Aorta (tissue), 5 donors: ENCODE results near the gene ASAP2. TPM values are rescaled to one million over a fixed set of nuclear protein-coding genes. Genes with fewer than 3 reads are reported as not detected.
A peak's percentile ranks its signal among the peaks of the same experiment; 100 is the strongest.

Experiments
- ATAC-seq: fragments of 200-7000 bp; cut with Tn5 transposase; one replicate; pipeline ENCODE4 v1.9.1; 2022; ENCODE audit warnings: moderate library complexity; ENCODE audit not compliant: low FRiP score
- DNase-seq, 2 donors: peaks; one replicate each; pipeline ENCODE4 v3.0.0-alpha.2; 2020
- H3K27ac ChIP-seq, 2 donors: one replicate each; pipeline ENCODE4 v1.5.1; 2013; ENCODE audit warnings: low read length in 2 of 2, mild to moderate bottlenecking in 2 of 2, moderate library complexity in 2 of 2, control low read depth in 1 of 2, inconsistent platforms in 1 of 2, low read depth in 1 of 2
- H3K27me3 ChIP-seq, 2 donors: one replicate each; pipeline ENCODE4 v1.6.1; 2013; ENCODE audit warnings: control low read depth in 1 of 2, low read length in 1 of 2, mild to moderate bottlenecking in 1 of 2, moderate library complexity in 1 of 2; ENCODE audit not compliant: insufficient read depth in 2 of 2, control insufficient read depth in 1 of 2
- H3K36me3 ChIP-seq, 2 donors: one replicate each; pipeline ENCODE4 v1.6.1; 2013; ENCODE audit warnings: control low read depth in 1 of 2, low read length in 1 of 2, mild to moderate bottlenecking in 1 of 2; ENCODE audit not compliant: insufficient read depth in 2 of 2, control insufficient read depth in 1 of 2
- H3K4me1 ChIP-seq, 2 donors: one replicate each; pipeline ENCODE4 v1.6.1; 2013; ENCODE audit warnings: low read length in 2 of 2, control low read depth in 1 of 2, mild to moderate bottlenecking in 1 of 2, moderate library complexity in 1 of 2; ENCODE audit not compliant: insufficient read depth in 2 of 2, control insufficient read depth in 1 of 2
- H3K4me3 ChIP-seq, 2 donors: one replicate each; pipeline ENCODE4 v1.5.1; 2013; ENCODE audit warnings: low read length in 2 of 2, control low read depth in 1 of 2, mild to moderate bottlenecking in 1 of 2
- H3K9me3 ChIP-seq: one replicate; pipeline ENCODE4 v1.6.1; 2013; ENCODE audit warnings: mild to moderate bottlenecking, low read length; ENCODE audit not compliant: control insufficient read depth
- WGBS, 2 donors: extraction: QIAGEN DNeasy Blood & Tissue Kit; methylation state at CpG; one replicate each; pipeline ENCODE4 v1.1.7; 2013; 5-methylcytosine and 5-hydroxymethylcytosine counted together
- intact Hi-C, 2 donors: fragments of 100-400 bp; cut with DNase I; formaldehyde crosslinking; loops; one replicate each; pipeline versions ENCODE4 v1.14.2 to v1.15.0; 2022
- polyA plus RNA-seq, 2 donors: library from polyadenylated mRNA; stranded (reverse); fragments of 200-250 nt; gene quantifications; one replicate each; pipeline ENCODE4 v1.2.3, GENCODE V29; 2013
- total RNA-seq, 2 donors: library from RNA; stranded (reverse); fragmentation: NEBNext Ultra II Directional; extraction: Animal tissue kit (Norgen Biotek cat#: 25700); gene quantifications; one replicate each; pipeline ENCODE4 v1.2.1, GENCODE V29; 2021
- donor health status: healthy with polysubstance abuse.
- donor health status: Bipolar disorder and iron deficiency.
- donor health status: DM: no; HTN: no; CAD: no.
- donor health status: DM: no; HTN: no; CAD: no.
- donor health status: DM: yes; HTN: yes; CAD: no.

ASAP2 gene
- total and polyA plus RNA-seq, 4 donors: 16.7 to 72.4 (median 48.8) TPM

DNA sequence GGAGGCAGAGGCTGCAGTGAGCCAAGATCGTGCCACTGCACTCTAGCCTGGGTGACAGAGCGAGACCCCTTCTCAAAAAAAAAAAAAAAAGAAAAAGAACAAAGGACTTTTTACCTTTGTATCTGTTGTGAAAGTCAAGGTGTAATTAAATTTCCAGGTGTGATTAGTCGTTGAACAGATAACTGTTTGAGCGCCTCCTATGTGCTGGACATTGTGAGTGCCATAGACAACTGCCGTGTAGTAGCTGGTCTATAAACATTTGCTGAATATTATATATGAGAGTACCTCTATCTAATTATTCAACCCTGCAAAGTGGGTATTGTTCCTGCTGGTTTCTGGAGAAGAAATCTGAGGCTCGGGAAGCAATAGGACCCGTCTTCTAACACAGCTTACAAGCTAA is 71.8 kb downstream of the ASAP2 start:
- Histone ChIP-seq H3K27ac (no peak overlapping the region), H3K27me3 (no peaks in the 10 kb centered on the region), H3K9me3 (no peaks in the 10 kb centered on the region), H3K36me3 (no peaks in the 10 kb centered on the region), H3K4me3 (no peak overlapping the region), H3K4me1 (peaks cover 0 to 4% of the 10 kb centered on the region in 2 donors)
- WGBS, 2 donors: 89 to 93% methylated on average over 7 of the region's 7 CpGs
- intact Hi-C loops: no loop called here
- ATAC-seq (no peak), DNase-seq (no peak)

- Histone ChIP-seq H3K4me3 (no peak overlapping the region), H3K4me1 (peaks cover 0 to 8% of the 10 kb centered on the region in 2 donors), H3K27me3 (no peaks in the 10 kb centered on the region), H3K27ac (no peak overlapping the region), H3K9me3 (no peaks in the 10 kb centered on the region), H3K36me3 (no peaks in the 10 kb centered on the region)
- 78 to 82% methylated on average over 10 of the region's 10 CpGs for WGBS, 2 donors
- ATAC-seq (no peak), DNase-seq (no peak)
- intact Hi-C loops: no loop called here
Observed at GRCh38 chr2:9279426-9279825, 72.8 kb downstream of the ASAP2 start.

GRCh38 chr2:9280224-9280623 is 73.6 kb downstream of the ASAP2 start:
- no peaks in the 10 kb centered on the region for H3K27me3 ChIP-seq
- intact Hi-C loops: no loop called here
- no peak overlapping the region for H3K4me3 ChIP-seq
- H3K36me3 ChIP-seq: no peaks in the 10 kb centered on the region
- H3K9me3 ChIP-seq: no peaks in the 10 kb centered on the region
- DNase-seq (no peak), ATAC-seq (no peak)
- 74 to 78% methylated on average over 7 to 8 of the region's 8 CpGs for WGBS, 2 donors
- no peak overlapping the region for H3K27ac ChIP-seq
- peaks cover 0 to 8% of the 10 kb centered on the region in 2 donors for H3K4me1 ChIP-seq

DNA sequence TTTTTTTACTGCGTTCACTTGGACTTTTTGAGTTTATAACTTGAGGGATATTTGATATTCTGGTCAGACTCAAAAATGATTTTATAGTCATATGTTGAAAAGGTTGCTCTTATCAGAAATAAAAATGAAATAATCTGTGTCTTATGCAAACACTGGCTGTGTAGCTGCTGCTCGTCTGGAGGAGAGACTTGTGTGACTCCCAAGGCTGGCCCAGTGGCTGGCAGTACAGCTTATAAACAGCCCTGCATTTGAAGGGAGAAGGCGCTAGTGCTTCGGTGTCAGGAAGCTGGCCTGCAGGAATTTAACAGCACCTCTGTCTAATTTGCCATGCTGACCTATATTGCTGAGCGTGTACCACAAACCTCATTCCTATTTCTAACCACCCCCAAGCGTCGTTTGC is 74.5 kb downstream of the ASAP2 start:
- ATAC-seq (no peak), DNase-seq (no peak)
- WGBS, 2 donors: 48 to 49% methylated on average over 7 of the region's 7 CpGs
- Histone ChIP-seq H3K4me3 (no peak overlapping the region), H3K4me1 (peaks cover 0 to 8% of the 10 kb centered on the region in 2 donors), H3K27me3 (no peaks in the 10 kb centered on the region), H3K9me3 (no peaks in the 10 kb centered on the region), H3K27ac (no peak overlapping the region), H3K36me3 (no peaks in the 10 kb centered on the region)
- intact Hi-C loops: no loop called here

DNA sequence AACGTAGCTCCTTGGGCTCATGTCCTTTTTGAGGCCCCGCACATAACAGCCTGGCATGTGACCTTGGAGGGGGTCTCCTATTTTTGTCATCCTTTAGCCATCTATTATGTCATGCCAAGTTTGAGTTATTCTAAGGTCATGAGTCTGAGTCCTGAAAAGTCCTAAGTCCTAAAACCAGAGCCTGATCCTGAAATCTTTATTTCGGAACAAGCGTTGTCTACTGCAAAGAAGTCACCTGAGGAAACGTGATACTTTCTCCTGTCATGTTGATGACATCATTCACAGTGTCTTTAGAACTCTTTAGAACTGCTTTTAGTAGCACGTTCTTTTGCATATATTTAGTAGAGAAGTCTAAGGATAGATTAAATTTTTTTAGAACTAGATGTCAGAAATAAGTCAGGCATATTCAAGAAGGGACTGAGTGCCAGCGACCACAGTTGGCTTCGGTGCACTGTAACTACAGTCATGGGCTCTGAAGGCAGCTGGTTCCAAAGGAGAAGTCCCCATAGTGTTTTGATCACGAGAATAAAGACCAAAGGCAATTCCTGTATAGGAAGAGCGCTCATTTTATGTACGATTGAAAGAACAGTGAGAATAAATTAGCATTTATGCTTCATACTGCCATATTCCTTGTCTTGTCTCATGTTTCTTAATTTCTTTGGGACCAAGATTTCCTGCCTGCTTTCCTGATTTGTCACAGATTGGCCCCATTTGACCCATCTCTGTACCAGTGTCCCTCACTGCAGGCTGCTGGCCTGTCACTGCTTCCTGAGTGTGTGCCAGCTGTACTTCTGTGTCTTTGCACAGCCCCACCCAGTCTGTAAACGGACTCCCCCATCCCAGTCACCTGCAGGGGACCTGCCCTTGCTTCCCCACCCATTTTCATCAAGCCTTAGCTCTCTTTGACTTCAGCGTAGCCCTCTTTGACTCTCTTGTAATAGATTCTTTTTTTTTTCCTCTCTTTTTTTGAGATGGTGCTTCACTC is 75.8 kb downstream of the ASAP2 start:
- ATAC-seq (no peak), DNase-seq (no peak)
- H3K9me3 ChIP-seq: no peaks in the 10 kb centered on the region
- peaks cover 0 to 8% of the 10 kb centered on the region in 2 donors for H3K4me1 ChIP-seq
- intact Hi-C loops: no loop called here
- no peak overlapping the region for H3K4me3 ChIP-seq
- 18 to 26% methylated on average over 13 of the region's 13 CpGs for WGBS, 2 donors
- H3K36me3 ChIP-seq: no peaks in the 10 kb centered on the region
- no peaks in the 10 kb centered on the region for H3K27me3 ChIP-seq
- H3K27ac ChIP-seq: peak overlapping the region; percentile 18 to 24

GRCh38 chr2:9284521-9285297 is 78.1 kb downstream of the ASAP2 start:
- DNase-seq (no peak), ATAC-seq (no peak)
- H3K27me3 ChIP-seq: no peaks in the 10 kb centered on the region
- H3K4me1 ChIP-seq: peaks cover 4 to 11% of the 10 kb centered on the region in 2 donors
- intact Hi-C loops: loop anchor here (5.0 kb wide), 3 partner anchors 48 to 72 kb away; no protein-coding TSS in a partner anchor
- no peak overlapping the region for H3K27ac ChIP-seq
- H3K36me3 ChIP-seq: no peaks in the 10 kb centered on the region
- H3K4me3 ChIP-seq: no peak overlapping the region
- H3K9me3 ChIP-seq: no peaks in the 10 kb centered on the region
- 74 to 83% methylated on average over 6 of the region's 6 CpGs for WGBS, 2 donors

DNA sequence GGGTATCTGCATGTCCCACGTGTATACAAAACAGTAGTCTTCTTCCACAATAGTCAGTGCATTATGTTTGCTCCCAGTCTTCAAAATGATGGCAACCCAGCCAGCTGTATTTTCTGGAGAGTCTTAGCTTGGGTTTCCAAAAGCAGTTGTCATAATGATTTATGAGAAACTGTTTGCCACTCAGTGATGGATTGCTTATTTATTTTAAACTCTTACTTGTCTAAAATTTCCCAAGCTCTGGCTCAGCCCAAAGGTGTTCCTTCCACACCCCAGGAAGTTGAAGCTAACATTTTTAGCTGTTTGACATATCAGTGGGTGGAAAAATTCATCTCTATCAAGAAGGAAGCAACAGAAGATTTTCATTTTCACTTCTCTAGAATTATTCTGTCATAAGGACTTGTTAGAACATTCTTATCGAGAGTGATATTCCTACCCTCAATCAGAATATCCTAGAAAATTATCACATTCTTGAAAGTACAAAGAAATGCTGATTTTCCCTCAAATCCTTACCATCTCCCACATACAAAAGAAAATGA is 78.8 kb downstream of the ASAP2 start:
- intact Hi-C loops: loop anchor here (5.0 kb wide), 3 partner anchors 47 to 73 kb away; no protein-coding TSS in a partner anchor
- H3K4me3 ChIP-seq: no peak overlapping the region
- DNase-seq: no peak
- H3K27me3 ChIP-seq: no peaks in the 10 kb centered on the region
- H3K27ac ChIP-seq: no peak overlapping the region
- no peaks in the 10 kb centered on the region for H3K9me3 ChIP-seq
- 36 to 41% methylated on average over 2 of the region's 2 CpGs for whole genome bisulfite sequencing, 2 donors
- H3K4me1 ChIP-seq: peaks cover 4 to 11% of the 10 kb centered on the region in 2 donors
- no peaks in the 10 kb centered on the region for H3K36me3 ChIP-seq
- no peak for ATAC-seq

DNA sequence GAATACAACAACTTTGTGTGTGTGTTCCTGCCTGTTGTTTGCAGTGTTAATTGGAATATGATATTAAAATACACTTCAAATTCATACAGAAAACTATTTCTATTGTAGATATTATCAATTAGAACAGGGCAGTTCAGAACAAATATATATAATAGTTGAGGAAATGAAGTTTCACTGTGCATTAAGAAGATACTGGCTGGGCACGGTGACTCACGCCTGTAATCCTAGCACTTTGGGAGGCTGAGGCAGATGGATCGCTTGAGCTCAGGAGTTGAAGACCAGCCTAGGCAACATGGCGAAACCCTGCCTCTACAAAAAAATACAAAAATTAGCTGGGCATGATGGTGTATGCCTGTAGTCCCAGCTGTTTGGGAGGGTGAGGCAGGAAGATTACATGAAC is 79.3 kb downstream of the ASAP2 start:
- no peak for DNase-seq
- WGBS, 2 donors: 91 to 94% methylated on average over 4 of the region's 4 CpGs
- no peaks in the 10 kb centered on the region for H3K27me3 ChIP-seq
- no peak for ATAC-seq
- intact Hi-C loops: loop anchor here (5.0 kb wide), 3 partner anchors 46 to 74 kb away; no protein-coding TSS in a partner anchor
- no peak overlapping the region for H3K4me3 ChIP-seq
- no peaks in the 10 kb centered on the region for H3K9me3 ChIP-seq
- peaks cover 4 to 11% of the 10 kb centered on the region in 2 donors for H3K4me1 ChIP-seq
- no peak overlapping the region for H3K27ac ChIP-seq
- no peaks in the 10 kb centered on the region for H3K36me3 ChIP-seq
